ENCODE results near the gene HINFP.
A peak's percentile ranks its signal among the peaks of the same experiment; 100 is the strongest.

HINFP gene, protein sequence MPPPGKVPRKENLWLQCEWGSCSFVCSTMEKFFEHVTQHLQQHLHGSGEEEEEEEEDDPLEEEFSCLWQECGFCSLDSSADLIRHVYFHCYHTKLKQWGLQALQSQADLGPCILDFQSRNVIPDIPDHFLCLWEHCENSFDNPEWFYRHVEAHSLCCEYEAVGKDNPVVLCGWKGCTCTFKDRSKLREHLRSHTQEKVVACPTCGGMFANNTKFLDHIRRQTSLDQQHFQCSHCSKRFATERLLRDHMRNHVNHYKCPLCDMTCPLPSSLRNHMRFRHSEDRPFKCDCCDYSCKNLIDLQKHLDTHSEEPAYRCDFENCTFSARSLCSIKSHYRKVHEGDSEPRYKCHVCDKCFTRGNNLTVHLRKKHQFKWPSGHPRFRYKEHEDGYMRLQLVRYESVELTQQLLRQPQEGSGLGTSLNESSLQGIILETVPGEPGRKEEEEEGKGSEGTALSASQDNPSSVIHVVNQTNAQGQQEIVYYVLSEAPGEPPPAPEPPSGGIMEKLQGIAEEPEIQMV

DNA sequence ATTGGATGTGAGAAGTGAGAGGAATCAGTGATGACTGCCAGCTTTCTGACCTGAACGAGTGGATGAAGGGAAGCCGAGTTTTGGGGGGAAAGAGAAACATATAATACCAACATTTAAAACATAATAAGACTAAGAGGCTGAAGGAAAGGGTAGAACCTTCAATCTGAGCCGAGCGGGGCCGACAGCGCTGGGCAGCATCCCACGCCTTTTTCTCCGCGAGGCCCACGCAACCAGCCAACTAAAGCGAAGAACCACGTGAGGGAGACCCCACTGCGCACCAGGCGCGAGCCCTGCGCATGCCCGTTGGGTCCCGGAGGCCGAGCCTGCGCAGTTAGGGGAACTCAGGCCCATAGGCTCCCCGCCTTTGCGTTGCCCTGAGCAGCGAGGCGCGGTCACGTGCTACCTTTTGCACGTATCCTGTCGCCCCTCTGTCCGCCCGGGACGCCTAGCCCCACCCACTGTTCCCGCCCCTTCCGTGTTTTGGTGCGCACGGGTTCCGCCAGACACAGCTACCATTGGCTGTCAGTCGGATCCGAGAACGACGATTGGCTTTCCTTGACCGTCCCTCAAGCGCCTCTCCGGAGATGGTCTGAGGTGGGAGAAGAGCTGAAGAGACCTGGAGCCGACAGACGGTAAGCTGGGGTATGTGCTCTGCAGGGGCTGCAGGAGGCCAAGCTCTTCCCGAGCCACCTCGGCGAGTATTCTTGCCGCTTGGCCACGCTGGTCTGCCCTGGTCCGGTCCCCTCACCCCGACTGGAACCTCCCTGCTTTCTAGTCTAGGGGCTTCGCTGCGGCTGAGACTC is at the start of gene HINFP:
Gene HINFP, plus strand, starts transcription at position 573 of the 803 bp plus-strand sequence. CDS start 5,365 bp downstream, outside the sequence.
- peak; percentile 99 for DNase-seq

DNA sequence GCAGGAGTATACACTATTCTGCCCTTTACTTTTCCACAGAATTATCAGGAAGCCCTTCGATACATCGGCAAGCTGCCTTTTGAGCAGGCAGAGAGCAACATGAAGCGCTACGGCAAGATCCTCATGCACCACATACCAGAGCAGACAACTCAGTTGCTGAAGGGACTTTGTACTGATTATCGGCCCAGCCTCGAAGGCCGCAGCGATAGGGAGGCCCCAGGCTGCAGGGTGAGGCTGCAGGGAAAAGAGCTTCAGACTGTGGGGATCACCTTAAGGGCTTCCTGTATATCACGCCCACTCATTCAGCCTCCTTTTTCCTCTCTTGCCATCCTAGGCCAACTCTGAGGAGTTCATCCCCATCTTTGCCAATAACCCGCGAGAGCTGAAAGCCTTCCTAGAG is 43.5 kb upstream of the HINFP start:
- no peak for DNase-seq

DNA sequence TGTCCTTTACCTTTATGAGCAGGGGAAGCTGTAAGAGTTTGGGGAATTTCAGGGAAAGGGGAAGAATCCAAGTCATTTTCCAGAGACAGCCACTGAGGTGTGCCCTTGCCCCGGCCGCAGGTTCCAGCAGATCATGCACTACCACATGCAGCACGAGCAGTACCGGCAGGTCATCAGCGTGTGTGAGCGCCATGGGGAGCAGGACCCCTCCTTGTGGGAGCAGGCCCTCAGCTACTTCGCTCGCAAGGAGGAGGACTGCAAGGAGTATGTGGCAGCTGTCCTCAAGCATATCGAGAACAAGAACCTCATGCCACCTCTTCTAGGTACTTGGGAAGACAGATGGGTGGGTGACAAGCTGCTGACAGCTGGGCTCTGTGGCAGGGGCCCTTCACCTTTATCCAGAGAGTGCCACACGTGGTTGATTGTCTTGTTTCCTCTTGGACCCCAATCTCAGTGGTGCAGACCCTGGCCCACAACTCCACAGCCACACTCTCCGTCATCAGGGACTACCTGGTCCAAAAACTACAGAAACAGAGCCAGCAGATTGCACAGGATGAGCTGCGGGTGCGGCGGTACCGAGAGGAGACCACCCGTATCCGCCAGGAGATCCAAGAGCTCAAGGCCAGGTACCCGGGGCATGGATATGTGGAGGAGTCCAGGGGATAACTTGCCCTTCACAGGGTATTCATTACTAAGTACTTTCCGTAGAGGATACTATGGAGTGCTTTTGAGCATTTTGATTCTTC is 42.5 kb upstream of the HINFP start:
- no peak for DNase-seq

DNA sequence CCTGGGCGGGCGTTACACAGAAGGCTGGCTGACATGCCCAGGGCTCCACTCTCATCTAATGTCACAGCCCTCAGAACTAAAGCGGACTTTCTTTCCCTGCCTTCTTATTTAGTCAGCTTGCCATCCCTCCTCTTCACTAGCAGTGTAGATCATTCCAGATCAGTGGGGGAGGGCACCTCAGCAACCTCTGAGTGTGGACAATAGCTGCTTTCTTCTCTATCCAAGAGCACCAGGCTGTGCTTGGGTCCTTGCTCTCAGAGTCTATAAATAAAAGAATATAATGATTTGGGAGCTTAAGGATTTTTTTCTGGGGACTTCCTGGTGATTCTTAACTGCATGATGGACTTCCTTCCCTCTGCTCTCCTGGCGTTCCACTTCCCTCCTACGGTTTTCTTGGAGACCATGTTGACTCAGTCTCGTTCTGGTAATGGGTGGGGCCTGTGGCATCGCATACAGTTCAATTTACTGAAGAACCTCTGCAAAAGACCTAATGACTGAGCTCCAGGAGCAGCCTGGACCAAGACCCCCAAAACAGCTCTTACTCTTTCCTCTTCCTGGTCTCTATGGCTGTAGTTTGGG is 39.6 kb upstream of the HINFP start:
- no peak for DNase-seq

DNA sequence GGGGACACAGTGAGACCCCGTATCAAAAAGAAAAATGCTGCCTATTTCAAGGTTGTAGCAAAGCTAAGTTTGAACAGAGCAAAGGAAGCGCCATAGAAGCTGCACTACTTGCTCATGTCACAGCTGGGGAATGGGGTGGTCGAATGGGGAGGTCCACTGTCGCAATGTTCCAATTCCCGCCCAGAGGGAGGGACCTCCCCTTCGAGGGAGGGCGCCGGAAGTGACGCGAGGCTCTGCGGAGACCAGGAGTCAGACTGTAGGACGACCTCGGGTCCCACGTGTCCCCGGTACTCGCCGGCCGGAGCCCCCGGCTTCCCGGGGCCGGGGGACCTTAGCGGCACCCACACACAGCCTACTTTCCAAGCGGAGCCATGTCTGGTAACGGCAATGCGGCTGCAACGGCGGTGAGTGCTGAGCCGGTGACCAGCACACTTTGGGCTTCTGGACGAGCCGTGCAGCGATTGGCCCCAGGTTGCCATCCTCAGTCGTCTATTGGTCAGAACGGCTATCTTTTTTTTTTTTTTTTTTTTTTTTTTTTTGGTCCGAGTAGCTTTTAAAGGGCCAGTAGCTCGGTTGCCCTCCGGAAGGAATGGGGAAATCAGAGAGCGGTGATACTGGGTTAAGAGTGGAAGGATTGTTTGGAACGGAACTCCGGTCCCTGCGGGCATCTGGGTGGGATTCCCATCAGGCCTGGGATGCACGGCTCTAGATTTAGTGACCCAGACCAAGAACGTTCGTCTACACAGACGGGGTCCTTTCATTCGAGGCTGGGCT is 36.5 kb upstream of the HINFP start, which contains the start of gene HMBS:
Gene HMBS, plus strand, starts transcription at position 219 of the 774 bp plus-strand sequence. Its CDS starts 153 bp downstream, at position 372.
- peak; percentile 97 for DNase-seq

DNA sequence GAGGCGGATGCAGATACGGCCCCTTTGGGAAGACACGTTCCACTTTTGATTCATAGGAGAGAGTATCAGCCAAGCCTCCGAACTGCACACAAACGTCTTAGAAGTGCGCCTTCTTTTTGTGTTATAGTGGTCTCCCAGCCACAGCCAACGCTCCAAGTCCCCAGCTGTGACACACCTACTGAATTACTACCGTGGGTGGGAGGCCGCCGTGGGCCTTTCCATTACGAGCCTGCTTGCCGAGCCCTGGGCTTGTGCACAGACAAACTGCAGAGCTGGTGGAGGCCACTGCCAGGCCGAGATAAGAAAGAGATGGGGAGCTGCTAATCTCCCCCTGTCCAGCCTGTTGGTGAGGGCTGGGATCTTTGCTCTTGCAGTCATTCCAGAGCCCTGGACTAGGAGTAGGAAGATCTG is 35.9 kb upstream of the HINFP start:
- DNase-seq: peak; percentile 56

DNA sequence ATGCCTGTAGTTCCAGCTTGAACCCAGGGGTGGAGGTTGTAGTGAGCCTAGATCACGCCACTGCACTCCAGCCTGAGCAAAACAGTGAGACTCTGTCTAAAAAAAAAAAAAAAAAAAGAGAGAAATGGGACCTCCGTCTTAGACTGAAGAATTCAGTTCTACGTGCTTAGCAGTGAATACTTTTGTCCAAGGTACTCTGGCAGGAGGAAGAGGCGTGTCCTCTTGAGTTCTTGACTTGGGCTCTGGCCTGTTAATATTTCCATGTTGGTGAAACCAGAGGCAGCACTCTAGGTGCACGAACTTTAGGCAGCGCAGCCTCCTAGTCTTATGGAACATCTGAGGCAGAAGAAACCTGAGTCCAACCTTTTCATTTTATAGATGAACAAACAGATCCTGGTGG is 34.3 kb upstream of the HINFP start:
- no peak for DNase-seq

DNA sequence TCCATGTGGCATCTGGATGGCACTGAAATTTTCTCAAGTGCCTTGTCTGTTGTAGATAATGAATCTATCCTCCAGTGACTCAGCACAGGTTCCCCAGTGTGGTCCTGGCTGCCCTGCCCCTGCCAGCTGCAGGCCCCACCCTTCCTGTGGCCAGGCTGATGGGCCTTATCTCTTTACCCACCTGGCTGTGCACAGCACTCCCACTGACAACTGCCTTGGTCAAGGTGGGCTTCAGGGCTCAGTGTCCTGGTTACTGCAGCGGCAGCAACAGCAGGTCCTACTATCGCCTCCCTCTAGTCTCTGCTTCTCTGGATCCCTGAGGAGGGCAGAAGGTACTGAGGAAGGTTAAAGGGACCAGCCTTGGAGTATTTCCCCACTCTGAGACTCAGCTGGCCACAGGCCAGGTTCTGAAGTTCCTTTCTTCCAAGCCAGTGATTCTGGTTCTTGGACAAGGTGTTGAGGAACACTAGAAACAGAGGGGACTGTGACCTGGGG is 33.6 kb upstream of the HINFP start:
- peak; percentile 77 for DNase-seq

DNA sequence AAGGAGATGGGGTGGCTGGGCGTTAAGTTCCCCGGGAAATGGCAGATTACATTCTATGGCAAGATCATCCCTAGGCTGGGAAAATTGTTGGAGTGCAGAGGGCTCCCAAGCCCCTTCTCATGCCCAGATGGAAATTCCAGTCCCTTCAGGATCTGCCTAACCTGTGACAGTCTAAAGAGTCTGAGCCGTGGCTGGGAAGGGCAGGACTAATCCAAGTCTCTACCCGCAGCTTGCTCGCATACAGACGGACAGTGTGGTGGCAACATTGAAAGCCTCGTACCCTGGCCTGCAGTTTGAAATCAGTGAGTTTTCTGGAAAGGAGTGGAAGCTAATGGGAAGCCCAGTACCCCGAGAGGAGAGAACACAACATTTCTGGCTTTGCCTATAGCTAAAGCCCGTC is 33.0 kb upstream of the HINFP start:
- no peak for DNase-seq

DNA sequence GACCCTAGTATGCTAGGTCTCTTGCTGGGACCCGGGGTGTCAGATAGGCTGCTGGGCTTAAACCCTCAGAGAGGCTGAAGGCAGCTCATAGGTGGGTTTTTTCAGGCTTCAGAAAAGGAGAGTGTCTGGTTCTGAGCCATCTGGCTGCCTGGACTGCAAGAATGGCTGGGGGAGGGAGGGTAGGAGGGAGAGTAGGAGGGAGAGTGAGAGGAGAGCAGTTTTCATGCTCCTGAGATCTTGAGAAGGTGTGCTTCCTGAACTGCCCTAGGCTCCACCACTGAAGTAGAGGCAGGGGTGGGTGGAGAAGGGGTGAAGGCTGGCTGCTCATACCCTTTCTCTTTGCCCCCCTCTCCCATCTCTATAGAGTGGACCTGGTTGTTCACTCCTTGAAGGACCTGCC is 32.1 kb upstream of the HINFP start:
- no peak for DNase-seq

DNA sequence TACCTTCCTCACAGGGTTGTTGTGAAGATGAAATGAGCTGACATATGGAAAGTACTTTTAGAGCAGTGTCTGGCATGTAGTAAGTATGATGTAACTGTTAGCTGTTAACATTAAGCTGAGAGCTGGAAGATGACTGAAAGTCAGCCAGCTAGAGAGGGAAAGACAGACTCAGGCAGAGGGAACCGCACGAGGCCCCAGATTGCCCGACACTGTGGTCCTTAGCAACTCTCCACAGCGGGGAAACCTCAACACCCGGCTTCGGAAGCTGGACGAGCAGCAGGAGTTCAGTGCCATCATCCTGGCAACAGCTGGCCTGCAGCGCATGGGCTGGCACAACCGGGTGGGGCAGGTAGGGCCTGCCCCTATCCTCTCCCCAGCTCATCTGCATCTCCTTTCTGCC is 30.2 kb upstream of the HINFP start:
- DNase-seq: no peak

DNA sequence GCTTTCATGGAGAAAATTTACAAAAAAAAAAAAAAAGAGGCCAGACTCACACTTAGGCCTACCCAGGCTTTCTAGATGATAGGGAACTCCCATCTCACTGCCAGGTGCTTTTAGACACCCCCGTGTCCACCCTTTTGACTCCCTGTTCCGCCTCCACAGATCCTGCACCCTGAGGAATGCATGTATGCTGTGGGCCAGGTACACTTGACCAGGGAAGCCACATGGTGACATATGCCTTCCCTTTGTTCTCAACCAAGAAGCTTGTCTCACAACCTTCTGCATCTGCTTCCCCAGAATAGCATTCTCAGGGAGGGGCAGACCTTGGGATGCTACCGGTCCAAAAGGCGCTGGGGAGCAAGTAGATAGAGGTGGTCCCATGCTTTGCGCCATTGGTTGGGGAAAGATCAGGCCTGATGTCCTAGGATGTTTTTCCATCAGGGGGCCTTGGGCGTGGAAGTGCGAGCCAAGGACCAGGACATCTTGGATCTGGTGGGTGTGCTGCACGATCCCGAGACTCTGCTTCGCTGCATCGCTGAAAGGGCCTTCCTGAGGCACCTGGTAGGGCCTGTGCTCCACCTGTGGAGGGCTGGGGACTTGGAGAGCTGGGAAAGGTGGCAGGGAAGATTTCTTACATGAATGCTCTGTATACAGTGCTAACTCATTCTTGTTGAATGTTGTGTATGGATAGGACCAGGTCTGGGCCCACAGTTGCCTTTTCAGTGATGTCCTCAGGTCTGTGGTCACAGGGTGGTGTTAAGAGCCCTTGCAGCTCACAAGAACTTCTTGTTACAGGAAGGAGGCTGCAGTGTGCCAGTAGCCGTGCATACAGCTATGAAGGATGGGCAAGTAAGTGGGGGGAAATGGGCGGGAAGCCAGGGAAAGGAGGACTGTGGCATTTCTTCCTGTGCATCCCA is 29.2 kb upstream of the HINFP start:
- peak; percentile 39 for DNase-seq

DNA sequence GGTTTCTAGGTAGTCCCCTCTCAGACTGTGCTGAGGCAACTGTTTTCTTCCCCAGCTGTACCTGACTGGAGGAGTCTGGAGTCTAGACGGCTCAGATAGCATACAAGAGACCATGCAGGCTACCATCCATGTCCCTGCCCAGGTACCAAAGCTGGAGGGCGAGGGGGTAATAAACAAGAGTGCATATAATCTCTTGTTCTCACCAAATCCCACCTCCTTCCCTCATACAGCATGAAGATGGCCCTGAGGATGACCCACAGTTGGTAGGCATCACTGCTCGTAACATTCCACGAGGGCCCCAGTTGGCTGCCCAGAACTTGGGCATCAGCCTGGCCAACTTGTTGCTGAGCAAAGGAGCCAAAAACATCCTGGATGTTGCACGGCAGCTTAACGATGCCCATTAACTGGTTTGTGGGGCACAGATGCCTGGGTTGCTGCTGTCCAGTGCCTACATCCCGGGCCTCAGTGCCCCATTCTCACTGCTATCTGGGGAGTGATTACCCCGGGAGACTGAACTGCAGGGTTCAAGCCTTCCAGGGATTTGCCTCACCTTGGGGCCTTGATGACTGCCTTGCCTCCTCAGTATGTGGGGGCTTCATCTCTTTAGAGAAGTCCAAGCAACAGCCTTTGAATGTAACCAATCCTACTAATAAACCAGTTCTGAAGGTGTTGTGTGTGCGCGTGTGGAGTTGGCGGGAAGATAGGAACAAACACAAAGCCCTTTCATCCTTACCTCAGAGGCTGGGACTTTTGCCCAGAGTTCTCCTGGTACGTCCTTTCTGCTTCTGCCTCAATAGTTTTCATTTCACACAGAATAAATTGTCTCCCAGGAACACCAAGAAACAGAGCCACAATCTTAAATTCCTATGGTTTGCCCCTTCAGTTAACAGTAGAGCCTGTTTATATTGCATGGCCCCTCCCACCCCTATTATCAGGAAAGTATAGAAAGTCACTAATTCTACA is 28.2 kb upstream of the HINFP start:
- DNase-seq: peak; percentile 40

DNA sequence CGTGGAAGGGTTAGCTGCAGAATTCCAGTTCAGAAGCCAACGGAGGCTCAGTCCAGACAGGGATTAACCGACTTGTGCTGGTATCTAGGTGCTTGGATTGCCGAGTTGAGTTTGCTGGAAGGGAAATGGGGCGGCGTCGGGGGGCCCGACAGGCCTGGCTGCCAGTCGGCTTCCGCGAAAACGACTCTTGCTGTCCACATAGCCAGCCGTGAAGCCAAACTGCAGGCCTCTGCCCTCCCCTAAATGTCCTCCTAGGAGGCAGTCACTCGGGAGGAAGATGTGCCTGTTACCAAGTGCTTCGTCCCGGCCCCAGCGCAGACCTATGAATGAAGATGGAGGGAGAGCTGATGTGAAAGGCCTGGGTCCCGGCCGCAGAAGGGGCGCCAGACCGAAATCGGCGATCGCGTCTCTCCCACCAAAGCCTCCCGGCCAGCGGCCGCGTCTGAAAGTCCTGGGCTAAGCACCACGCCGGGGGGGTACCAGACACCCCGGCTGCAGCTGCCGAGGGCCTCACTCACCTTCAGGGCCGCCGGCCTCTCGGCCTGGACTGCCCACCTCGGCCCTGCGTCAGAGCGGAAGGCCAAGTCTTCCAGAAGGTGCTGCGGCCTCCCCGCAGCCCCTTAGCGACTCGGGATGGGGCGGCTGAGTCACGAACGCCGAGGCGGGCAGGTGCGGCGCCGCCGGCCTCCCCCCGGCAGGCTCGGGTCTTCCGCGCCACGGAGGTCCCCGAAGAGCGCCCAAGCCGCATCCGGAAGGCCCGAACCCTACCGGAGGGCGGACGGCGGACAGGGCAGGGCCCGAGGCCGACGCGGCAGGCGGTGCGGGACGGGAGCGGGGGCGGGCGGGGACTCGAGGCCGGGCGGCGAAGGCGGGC is 27.2 kb upstream of the HINFP start:
- DNase-seq: peak; percentile 71

DNA sequence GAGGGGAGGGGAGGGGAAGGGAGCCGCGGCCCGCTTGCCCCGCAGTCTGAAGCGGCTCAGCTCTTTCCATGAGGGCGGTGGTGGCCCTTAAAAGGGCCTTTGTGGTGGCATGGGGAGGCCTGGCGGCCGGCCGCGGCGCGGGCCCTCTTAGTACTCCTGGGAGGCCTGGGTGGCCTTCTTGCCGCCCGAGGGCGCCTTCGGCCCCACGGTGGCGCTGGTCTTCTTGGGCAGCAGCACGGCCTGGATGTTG is 26.6 kb upstream of the HINFP start:
- peak; percentile 90 for DNase-seq

DNA sequence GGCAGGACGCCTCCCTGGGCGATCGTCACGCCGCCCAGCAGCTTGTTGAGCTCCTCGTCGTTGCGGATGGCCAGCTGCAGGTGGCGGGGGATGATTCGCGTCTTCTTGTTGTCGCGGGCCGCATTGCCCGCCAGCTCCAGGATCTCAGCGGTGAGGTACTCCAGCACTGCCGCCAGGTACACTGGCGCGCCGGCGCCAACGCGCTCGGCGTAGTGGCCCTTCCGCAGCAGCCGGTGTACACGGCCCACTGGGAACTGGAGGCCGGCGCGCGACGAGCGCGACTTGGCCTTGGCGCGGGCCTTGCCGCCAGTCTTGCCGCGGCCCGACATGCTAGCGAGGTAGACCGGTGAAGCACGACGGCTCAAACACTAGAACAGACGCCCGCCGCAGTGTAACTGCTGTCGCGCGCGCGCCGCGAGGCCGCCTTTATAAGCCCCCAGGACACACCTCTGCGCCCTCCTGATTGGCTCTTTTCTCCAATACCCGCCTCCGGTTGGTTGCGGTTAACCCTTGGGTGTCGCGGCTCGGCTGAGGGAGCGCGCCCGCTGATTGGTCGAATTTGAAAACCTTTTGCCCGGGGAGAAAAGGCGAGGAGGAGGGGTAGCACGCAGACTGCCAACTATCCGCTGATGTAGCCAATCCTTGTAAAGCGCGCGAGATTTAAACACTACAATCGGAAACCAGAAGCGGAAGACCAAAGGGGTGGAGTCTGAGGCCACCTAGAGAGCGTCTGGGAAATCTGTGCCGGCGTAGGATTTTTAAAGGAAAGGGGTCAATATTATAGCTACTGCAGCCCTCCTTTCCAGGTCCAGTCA is 26.1 kb upstream of the HINFP start:
- peak; percentile 100 for DNase-seq

DNA sequence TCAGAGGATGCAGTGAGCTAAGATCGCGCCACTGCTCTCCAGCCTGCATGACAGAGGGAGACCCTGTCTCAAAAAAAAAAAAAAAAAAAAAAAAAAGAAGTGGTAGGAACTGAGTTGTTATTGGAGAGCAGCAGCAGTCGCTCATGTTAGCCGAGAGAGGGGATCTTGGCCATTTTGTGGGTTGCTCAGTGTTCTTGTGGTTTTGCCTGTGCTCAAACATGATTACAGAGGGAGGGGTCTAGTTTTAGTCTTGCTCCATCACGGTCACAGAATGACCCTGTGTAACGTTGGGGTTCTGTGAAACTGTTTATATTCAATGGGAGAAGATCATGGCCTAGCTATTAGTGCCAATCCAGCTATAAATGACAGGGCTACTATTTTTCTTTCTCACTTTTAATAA is 21.7 kb upstream of the HINFP start:
- DNase-seq: no peak
